ENCODE measurements around the gene MNAT1.

DNA sequence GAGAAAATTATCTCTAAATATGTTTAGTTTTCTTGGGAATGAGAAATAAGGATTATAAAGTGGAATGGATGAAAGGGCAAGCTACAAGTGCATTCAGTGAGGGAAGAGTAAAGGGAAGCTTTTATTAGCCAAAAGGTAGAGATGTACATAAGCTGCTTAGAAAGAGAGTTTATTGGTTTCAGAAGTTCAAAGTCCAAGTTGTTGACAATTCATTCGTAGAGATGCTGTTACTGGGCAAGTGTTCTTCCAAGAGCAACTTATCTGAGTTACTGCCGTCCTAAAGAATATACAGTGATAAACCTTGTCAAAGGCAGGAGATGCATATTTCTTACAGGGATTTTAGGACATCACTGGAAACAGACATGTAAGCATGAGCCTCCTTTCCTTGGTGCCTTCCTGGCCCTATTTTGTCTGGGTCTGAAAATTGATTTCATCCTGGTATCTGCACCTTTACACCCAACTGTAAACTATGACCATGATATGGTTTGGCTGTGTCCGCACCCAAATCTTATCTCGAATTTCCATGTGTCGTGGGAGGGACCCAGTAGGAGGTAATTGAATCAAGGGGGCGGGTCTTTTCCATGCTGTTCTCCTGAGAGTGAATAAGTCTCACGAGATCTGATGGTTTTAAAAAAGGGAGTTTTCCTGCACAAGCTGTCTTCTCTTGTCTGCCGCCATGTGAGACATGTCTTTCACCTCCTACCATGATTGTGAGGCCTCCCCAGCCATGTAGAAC lies 199.5 kb downstream of the MNAT1 start:
- TF ChIP-seq POLR2A (IDR thresholded peaks at IDR 0.05; ENCODE audit: low read length), result no peak
- no peak for TF ChIP-seq GATA1 (IDR thresholded peaks at IDR 0.05; ENCODE audit: low read depth, low read length)
